Stomach (tissue), 9 donors: Measurements from ENCODE around the gene KCNH1. TPM values are rescaled to one million over a fixed set of nuclear protein-coding genes. Genes with fewer than 3 reads are reported as not detected.

Source experiments
- DNase-seq, 2 donors: peaks; one replicate each; pipeline versions ENCODE4 v3.0.0 to v3.0.0-alpha.2; 2013 to 2019
- H3K27ac ChIP-seq, 5 donors: fragments of 200-600 bp in 4 of 5; sonication (generic) in 4 of 5; one replicate each; pipeline ENCODE4 v1.5.1; 2013 to 2019; ENCODE audit warnings: mild to moderate bottlenecking in 1 of 5, moderate library complexity in 1 of 5
- H3K27me3 ChIP-seq, 3 donors: fragments of 200-600 bp; sonication (generic); one replicate each; pipeline ENCODE4 v1.5.1; 2017 to 2019; ENCODE audit warnings: mixed run types in 1 of 3
- H3K36me3 ChIP-seq, 4 donors: fragments of 200-600 bp; sonication (generic); 1 replicate in 3 of 4; 2 replicates in 1 of 4; pipeline ENCODE4 v1.5.1; 2016 to 2019
- H3K4me1 ChIP-seq, 4 donors: fragments of 200-600 bp; sonication (generic); one replicate each; pipeline ENCODE4 v1.5.1; 2016 to 2019
- H3K4me3 ChIP-seq, 4 donors: fragments of 200-600 bp; sonication (generic) in 3 of 4; one replicate each; pipeline ENCODE4 v1.5.1; 2016 to 2019; ENCODE audit warnings: mild to moderate bottlenecking in 1 of 4
- H3K9me3 ChIP-seq, 4 donors: fragments of 200-600 bp; sonication (generic); one replicate each; pipeline ENCODE4 v1.5.1; 2016 to 2019
- EP300 ChIP-seq: sonication (generic); formaldehyde crosslinking; IDR thresholded peaks from one replicate; pipeline ENCODE4 v1.6.1; 2017; ENCODE audit warnings: antibody characterized with exemption
- POLR2A ChIP-seq, 4 donors: fragments of 450-650 bp; IDR thresholded peaks; one replicate each; pipeline ENCODE4 v1.6.1; 2016; ENCODE audit warnings: antibody characterized with exemption in 4 of 4, control low read depth in 2 of 4, mild to moderate bottlenecking in 1 of 4, moderate library complexity in 1 of 4
- POLR2AphosphoS5 ChIP-seq, 3 donors: sonication (generic); formaldehyde crosslinking; IDR thresholded peaks; one replicate each; pipeline ENCODE4 v1.6.1; 2016; ENCODE audit warnings: antibody characterized with exemption in 3 of 3
- WGBS, 5 donors: extraction: QIAGEN DNeasy Blood & Tissue Kit in 3 of 5; methylation state at CpG; one replicate each; pipeline versions ENCODE4 v1.1.5 to v1.1.7; 2013 to 2018; 5-methylcytosine and 5-hydroxymethylcytosine counted together
- intact Hi-C: fragments of 100-400 bp; cut with DNase I; formaldehyde crosslinking; loops from one replicate; pipeline ENCODE4 v1.15.1; 2023; ENCODE audit warnings: low total_unique reads
- polyA plus RNA-seq, 3 donors: library from polyadenylated mRNA; stranded (reverse); fragments of 200-250 nt; gene quantifications; one replicate each; pipeline ENCODE4 v1.2.3, GENCODE V29; 2013
- total RNA-seq, 5 donors: library from RNA; depleted of rRNA; stranded (reverse); fragments of >200 nt; gene quantifications; one replicate each; pipeline versions ENCODE4 v1.1.0 to v1.2.3, GENCODE V29; 2014 to 2016
- TF ChIP-seq, protein P1 (sequence below), 7 experiments: fragments of 450-650 bp in 4 of 7; fragments of 200-600 bp in 3 of 7; sonication (generic) in 3 of 7; IDR thresholded peaks; one replicate each; pipeline ENCODE4 v1.5.1; 2016 to 2019; ENCODE audit warnings: antibody characterized with exemption in 7 of 7, control low read depth in 2 of 7, mild to moderate bottlenecking in 1 of 7
- donor health status: healthy with polysubstance abuse.
- donor health status: Bipolar disorder and iron deficiency.
- donor health status: healthy.

Gene KCNH1
- total and polyA plus RNA-seq, 8 donors = 0.10 to 6.8 (median 3.2) TPM; not detected in 1

- Histone ChIP-seq H3K36me3 (no peaks in the 10 kb centered on the region), H3K27ac (no peak overlapping the region), H3K27me3 (no peaks in the 10 kb centered on the region), H3K9me3 (no peaks in the 10 kb centered on the region), H3K4me3 (no peak overlapping the region), H3K4me1 (no peaks in the 10 kb centered on the region)
- TF ChIP-seq, protein P1, sequence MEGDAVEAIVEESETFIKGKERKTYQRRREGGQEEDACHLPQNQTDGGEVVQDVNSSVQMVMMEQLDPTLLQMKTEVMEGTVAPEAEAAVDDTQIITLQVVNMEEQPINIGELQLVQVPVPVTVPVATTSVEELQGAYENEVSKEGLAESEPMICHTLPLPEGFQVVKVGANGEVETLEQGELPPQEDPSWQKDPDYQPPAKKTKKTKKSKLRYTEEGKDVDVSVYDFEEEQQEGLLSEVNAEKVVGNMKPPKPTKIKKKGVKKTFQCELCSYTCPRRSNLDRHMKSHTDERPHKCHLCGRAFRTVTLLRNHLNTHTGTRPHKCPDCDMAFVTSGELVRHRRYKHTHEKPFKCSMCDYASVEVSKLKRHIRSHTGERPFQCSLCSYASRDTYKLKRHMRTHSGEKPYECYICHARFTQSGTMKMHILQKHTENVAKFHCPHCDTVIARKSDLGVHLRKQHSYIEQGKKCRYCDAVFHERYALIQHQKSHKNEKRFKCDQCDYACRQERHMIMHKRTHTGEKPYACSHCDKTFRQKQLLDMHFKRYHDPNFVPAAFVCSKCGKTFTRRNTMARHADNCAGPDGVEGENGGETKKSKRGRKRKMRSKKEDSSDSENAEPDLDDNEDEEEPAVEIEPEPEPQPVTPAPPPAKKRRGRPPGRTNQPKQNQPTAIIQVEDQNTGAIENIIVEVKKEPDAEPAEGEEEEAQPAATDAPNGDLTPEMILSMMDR (IDR thresholded peaks at IDR 0.05) = no peak
- no peak for TF ChIP-seq EP300
- no peak for TF ChIP-seq POLR2AphosphoS5 (IDR thresholded peaks at IDR 0.05)
- TF ChIP-seq POLR2A (IDR thresholded peaks at IDR 0.05) = no peak
- no peak for DNase-seq
- intact Hi-C loops = no loop called here
- WGBS, 5 donors = 73 to 96% (median 83%) methylated on average over 1 of the region's 1 CpG
Observed at GRCh38 chr1:210688512-210689234, 445.3 kb downstream of the KCNH1 start.

GRCh38 chr1:210687582-210688279, 446.2 kb downstream of the KCNH1 start:
- no peak overlapping the region for H3K27ac ChIP-seq
- H3K27me3 ChIP-seq = no peaks in the 10 kb centered on the region
- intact Hi-C loops = no loop called here
- TF ChIP-seq, protein P1 (IDR thresholded peaks at IDR 0.05) = no peak
- TF ChIP-seq POLR2A (IDR thresholded peaks at IDR 0.05) (no peak), POLR2AphosphoS5 (IDR thresholded peaks at IDR 0.05) (no peak), EP300 (no peak)
- 83 to 91% (median 86%) methylated on average over 7 of the region's 7 CpGs for WGBS, 5 donors
- H3K4me1 ChIP-seq = no peaks in the 10 kb centered on the region
- no peaks in the 10 kb centered on the region for H3K36me3 ChIP-seq
- no peak overlapping the region for H3K4me3 ChIP-seq
- no peak for DNase-seq
- no peaks in the 10 kb centered on the region for H3K9me3 ChIP-seq

GRCh38 chr1:210686841-210687240, 447.1 kb downstream of the KCNH1 start:
- Histone ChIP-seq H3K27ac (no peak overlapping the region), H3K27me3 (no peaks in the 10 kb centered on the region), H3K4me3 (no peak overlapping the region), H3K4me1 (no peaks in the 10 kb centered on the region), H3K9me3 (no peaks in the 10 kb centered on the region), H3K36me3 (no peaks in the 10 kb centered on the region)
- TF ChIP-seq EP300 (no peak), POLR2AphosphoS5 (IDR thresholded peaks at IDR 0.05) (no peak), POLR2A (IDR thresholded peaks at IDR 0.05) (no peak)
- TF ChIP-seq, protein P1 (IDR thresholded peaks at IDR 0.05) = no peak
- 42 to 68% (median 55%) methylated on average over 3 of the region's 3 CpGs for WGBS, 5 donors
- no peak for DNase-seq
- intact Hi-C loops = no loop called here

DNA sequence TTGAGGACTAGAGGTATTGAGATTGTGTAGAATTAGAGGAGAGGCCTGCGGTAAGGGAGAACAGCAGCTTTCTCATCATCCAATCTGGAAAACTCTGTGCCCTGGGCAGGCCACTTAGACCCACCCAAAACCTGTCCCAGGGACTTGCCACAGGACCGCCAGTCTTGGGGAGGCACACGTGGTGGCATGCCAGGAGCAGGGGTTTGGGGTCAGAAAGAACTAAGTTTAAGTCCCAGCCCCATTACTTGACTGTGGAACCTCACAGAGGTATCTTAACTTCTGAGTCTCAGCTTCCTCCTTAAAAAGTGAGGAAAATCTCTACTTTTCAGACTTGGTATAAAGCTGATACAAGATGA, 448.7 kb downstream of the KCNH1 start:
- Histone ChIP-seq H3K9me3 (no peaks in the 10 kb centered on the region), H3K27me3 (no peaks in the 10 kb centered on the region), H3K36me3 (peaks cover 0 to 7% (median 0%) of the 10 kb centered on the region in 4 donors), H3K4me3 (no peak overlapping the region), H3K27ac (no peak overlapping the region), H3K4me1 (no peaks in the 10 kb centered on the region)
- intact Hi-C loops = no loop called here
- DNase-seq = no peak
- TF ChIP-seq EP300 = no peak
- no peak for TF ChIP-seq POLR2AphosphoS5 (IDR thresholded peaks at IDR 0.05)
- TF ChIP-seq, protein P1 (IDR thresholded peaks at IDR 0.05) = no peak
- TF ChIP-seq POLR2A (IDR thresholded peaks at IDR 0.05) = no peak
- 89 to 95% (median 92%) methylated on average over 3 of the region's 3 CpGs for WGBS, 5 donors
